PC-3 (cell line): ENCODE results near the gene FRMD7.

Experiments
- EZH2 ChIP-seq: fragments of 300-600 bp; sonication (generic); IDR thresholded peaks from one replicate; pipeline ENCODE4 v1.6.1; 2017; ENCODE audit warnings: antibody characterized with exemption, mild to moderate bottlenecking, low read length; ENCODE audit not compliant: unreplicated experiment
- EZH2phosphoT487 ChIP-seq: fragments of 300-600 bp; sonication (generic); IDR thresholded peaks from 2 replicates; pipeline ENCODE4 v1.6.1; 2018; ENCODE audit warnings: mild to moderate bottlenecking, antibody characterized with exemption, low read length, borderline replicate concordance
- TF ChIP-seq, protein P1 (sequence below): fragments of 300-600 bp; sonication (generic); conservative IDR thresholded peaks from 2 replicates; pipeline ENCODE4 v1.5.1; 2017; ENCODE audit warnings: antibody characterized with exemption, low read depth, mild to moderate bottlenecking, low read length

DNA sequence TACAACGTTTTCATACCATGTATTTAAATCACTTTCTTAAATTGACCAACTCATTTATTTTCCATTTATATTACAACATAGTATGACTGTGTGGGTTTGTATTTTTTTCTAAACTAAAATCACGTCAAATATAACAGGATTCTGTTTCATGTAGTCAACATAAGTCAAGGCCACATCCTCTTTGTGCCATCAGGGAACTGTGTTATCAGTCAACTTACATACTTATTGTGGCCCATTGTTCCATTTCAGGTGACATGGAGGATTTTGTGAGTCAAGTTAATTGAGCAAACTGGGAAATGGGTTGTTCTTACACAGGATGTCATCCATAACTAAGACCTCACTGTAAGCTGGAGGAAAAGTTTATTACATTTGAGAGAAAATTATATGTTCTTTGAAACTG, 68.8 kb downstream of the FRMD7 start:
- TF ChIP-seq EZH2 (no peak), EZH2phosphoT487 (no peak)
- TF ChIP-seq, protein P1, sequence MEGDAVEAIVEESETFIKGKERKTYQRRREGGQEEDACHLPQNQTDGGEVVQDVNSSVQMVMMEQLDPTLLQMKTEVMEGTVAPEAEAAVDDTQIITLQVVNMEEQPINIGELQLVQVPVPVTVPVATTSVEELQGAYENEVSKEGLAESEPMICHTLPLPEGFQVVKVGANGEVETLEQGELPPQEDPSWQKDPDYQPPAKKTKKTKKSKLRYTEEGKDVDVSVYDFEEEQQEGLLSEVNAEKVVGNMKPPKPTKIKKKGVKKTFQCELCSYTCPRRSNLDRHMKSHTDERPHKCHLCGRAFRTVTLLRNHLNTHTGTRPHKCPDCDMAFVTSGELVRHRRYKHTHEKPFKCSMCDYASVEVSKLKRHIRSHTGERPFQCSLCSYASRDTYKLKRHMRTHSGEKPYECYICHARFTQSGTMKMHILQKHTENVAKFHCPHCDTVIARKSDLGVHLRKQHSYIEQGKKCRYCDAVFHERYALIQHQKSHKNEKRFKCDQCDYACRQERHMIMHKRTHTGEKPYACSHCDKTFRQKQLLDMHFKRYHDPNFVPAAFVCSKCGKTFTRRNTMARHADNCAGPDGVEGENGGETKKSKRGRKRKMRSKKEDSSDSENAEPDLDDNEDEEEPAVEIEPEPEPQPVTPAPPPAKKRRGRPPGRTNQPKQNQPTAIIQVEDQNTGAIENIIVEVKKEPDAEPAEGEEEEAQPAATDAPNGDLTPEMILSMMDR = no peak
